Daoy (cell line): Measurements from ENCODE around the gene ANKH. TPM values are rescaled to one million over a fixed set of nuclear protein-coding genes. Genes with fewer than 3 reads are reported as not detected.

ENCODE experiments used
- DNase-seq: peaks from one replicate; pipeline ENCODE4 v3.0.0-alpha.2; 2015; ENCODE audit warnings: low read depth
- total RNA-seq: library from RNA; depleted of rRNA; stranded (reverse); fragments of >200 nt; shearing (Covaris generic); gene quantifications from 2 replicates; pipeline ENCODE4 v1.2.3, GENCODE V29; 2014

The ANKH gene
- total RNA-seq, 1 experiment from 2014 or later, result 27.2 TPM

DNA sequence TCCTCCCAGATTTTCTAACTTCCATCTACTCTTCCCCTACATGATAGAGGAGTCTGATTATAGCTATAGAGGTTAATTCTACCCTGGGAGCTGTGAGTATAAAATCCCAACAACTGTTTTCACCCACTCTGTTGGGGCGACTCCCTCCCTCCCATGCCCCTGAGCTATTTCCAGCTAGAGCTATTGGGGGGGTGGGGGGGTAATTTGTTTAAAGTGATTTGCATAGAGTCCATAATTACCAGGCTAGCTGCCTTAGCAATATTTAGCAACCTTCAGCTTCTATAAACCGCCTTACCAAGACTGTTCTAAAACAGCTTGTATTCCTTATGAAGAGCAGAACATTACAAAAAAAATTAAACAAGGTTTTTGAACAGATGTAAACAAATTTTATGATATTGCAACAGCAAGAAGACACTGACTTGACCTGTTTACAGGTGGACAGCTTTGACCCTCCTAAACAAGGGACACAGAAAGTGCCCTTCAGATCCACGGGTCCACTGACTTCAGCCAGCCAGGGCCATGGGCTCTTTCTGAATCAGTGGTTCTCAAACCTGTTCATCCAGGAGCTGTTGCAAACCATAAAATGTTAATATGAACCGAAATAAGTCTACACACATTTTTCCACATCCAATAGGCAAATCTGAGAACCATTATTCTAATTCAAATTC is 108.9 kb downstream of the ANKH start:
- DNase-seq, result no peak

DNA sequence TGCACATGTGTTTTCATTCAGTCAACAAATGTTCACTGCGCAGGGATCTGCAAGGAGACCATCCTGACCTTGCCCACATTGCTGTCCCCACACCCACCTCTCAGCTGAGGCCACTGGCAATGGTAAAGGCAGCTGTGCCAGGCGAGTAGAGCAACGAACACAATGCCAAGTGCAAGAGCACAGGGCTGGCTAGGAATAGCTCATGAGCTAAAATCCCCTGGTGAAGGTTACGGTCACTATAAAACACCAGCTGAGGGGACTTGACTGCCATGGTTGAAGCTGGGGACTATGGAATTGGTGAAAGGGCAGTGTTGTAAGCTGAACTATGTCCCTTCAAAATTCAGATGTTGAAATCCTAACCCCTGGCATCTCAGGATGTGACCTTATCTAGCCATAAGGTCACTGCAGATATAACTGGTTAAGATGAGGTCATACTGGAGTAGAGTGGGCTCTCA is 111.0 kb downstream of the ANKH start:
- no peak for DNase-seq

DNA sequence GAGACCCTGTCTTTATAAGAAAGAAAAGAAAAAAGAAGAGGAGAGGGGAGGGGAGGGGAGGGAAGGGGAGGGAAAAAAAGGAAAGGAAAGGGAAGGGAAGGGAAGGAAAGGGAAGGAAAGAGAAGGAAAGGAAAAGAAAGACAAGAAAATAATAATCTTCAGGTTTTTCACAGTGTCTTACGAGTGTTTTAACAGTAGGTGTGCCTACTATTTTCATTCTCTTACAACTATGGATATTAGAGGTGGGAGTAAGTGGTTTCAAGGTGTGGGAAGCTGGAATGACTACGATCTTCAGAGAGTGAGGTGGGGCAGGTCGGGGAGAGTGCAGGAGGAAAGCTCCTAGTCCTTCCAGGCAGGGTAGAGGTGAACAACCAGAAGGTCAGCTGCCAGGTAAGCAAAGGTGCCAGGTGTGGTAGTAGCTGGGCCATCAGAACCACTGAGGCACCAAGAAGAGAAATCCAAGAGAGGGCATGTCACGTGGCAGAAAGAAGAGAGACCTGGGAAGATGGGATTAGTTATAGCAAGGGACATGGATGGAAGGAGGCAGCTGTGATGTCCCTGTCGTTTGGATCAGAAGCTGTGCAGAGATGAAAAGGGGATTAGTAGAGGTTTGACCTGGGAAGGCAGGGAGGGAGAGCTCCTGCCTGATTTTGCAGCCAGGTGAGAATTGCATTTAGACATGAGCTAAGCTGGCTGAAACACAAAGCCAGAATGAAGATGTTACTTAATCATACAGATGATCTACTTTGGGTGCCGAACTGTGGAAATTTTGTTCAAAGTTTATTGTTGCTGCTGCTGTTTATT is 111.6 kb downstream of the ANKH start:
- no peak for DNase-seq

DNA sequence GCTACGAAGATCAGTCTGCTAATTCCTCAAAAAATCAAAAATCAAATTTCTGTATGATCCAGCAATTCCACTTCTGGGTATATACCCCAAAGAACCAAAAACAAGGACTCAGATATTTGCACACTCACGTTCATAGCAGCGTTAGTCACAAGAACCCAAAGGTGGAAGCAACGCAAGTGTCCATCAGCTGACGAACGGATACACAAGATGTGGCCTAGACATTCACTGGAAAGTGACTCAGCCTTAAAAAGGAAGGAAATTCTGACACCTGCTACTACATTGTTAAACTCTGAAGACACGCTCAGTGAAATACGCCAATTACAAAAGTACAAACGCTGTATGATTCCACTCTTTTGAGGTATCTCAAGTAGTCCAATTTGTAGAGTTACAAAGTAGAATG is 113.7 kb downstream of the ANKH start:
- DNase-seq, result no peak

DNA sequence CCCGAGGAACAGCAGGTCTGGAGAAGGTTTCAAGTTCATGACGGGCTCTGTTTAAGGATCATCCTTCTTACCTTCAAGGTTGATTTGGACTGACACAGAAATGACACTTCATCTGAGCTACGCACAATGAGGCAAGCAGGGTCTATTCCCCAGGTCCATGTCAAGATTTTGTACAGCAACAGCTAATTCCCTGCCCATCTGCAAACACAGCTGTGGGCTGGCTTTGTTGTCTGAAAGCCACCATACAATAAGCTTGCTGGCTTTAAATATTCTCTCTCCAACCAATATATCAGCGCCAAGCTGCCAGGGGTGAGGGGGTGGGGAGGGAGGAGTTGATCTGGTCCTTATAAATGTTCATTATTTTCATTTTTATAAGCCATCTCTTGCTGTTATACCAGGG is 115.1 kb downstream of the ANKH start:
- DNase-seq, result no peak

DNA sequence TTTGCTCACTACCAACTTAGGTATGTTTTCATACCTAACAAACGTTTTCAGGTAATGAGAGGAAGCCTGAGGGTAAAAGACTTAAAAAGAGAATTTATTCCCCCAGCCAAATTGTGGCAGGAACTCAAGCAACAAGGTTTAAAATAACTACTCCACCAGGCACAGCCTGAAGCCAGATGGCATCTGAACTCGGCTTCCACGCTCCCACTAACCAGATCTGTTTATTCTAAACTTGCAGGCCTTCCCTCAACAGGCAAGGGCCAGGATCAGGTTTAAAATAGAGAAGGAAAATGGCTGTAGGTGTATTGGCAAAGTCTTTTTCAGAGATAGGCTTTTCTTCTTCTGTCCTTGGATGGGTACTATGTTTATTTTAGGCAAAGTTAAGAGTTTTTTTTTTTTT is 117.6 kb downstream of the ANKH start:
- DNase-seq, result no peak

DNA sequence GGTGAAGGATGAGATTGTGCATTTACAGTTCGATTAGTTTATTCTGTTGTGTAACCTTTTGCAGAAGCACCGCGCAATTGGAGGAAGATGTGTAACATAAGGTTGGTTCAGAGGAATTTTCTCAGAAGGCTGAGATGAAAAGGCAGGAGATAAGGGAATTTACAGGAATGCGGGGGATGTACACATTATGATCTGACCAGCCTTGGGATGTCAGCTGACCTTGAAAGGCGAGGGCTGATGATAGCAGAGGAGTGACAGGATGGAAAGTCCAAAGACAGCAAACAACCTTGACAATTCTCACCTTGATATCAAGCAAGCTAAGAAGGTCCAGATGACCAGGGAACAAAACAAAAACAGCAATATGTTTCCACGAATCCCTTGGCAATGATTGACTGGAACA is 118.3 kb downstream of the ANKH start:
- no peak for DNase-seq

DNA sequence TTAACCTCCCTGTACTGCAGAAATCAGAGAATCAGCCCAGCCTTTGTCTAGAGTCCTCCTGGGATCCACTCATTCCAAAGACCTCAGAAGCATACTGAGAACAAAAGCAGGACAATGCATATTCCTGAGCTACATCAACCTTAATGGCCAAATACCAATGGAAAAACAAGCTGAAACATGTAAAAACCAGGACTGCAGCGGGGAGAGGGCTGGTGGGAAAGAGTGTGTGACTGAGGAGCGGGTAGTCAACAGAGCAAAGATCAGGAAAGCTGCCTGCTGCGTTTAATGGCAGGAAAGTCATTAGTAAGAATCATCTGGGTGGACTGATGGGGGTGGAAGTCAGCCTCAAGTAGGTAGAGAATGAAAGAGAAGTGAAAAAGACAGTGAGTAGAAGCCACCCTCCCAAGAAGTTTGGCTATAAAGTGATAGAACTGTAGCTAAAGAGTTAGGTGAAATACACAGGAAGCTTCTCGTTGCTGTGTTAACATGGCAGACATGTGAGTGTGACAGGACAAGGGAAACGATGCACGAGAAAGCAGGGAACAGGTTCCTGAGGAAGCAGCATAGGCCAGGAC is 119.0 kb downstream of the ANKH start:
- no peak for DNase-seq

DNA sequence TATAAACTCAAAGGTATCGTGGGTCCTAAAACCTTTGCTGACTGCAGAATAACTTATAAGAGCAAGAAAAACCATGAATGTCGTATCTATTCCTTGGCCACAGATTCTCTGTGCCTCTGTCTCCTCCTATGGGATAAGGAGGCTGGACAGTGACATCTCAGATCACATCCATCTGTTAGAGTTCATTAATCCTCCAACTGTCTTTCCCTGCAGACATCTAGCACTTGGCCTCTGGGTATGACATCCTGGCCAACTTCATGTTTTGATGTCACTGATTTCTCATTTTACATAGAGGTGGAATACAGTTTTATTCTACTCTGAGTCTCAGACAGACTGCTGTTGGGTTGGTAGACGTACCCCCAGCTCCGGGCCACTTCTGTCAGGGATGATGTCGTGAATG is 120.9 kb downstream of the ANKH start:
- DNase-seq, result no peak

DNA sequence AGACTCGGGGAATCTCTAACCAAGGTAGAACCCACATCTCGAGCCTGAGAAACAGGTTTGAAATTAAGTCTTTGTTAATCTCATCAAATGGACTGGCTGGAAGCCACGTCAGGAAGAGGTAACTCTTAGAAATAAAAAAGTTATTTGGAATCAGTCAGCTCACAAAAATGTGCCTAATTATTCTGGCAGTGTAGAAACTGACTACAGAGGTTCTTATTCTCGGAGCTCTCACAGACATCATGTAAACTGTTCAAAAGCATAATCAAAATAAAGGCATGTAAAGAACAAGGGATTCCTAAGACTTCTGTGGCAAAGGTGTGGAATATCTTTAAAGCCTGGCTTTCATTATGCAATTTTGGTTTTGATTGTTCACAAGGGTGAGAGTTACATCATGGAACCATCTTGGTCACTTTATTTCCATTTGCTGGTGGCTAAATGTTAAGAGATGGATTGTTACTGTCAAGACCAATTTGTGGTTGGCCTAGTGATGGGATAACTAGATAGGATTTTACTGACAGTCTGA is 121.9 kb downstream of the ANKH start:
- DNase-seq, result peak; percentile 44

DNA sequence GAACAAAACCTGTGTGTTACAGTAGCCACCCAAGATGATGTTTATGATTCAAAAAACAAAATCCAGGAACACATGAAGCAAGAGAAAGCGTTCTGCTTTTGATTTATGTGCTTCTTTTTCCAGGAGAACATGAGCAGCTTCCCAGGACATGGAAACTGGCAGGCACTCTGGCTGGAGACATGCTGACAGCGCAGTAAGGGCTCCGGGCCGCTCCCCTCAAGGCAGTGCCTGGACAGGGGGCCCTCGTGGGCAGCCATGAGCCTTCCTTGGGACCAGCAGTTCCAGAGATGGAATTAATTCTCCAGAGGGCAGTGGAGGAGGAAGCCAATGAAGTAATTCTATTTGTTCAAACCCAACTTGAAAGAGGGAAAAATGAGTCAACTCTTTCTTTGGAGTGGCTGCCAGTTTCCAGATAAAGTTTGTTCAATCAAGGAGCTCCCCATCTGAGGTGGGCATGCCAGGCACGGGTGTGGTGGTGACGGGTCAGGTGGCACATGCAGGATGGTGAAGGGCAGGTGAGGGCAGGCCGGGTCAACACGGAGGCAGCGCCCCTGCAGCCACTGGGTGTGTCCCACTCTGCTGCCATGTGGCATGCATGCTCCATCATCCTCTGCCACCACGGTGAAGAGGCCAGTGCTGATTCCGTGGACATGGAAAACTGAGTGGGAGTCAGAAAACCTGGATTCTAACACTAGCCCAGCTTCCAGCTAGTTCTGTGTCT is 123.2 kb downstream of the ANKH start:
- no peak for DNase-seq

DNA sequence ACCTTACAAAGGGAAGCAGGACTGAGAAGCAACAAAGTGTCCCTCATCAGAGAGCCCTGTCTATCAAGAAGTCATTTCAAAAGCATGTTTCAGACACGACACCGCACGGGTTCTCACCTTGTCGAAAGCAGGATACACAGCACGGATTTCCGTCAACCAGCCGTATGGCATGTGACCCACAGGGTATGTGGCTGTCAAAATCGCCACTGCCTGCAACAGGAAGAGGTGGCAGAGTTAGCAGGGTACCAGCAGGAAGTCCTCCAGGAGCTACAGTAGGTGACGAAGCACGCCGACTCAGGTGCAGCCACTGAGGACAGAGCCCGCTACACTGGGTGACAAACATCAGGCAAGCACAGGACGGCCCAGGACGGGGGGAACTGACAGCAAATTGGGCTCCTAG is 125.8 kb downstream of the ANKH start:
- no peak for DNase-seq

DNA sequence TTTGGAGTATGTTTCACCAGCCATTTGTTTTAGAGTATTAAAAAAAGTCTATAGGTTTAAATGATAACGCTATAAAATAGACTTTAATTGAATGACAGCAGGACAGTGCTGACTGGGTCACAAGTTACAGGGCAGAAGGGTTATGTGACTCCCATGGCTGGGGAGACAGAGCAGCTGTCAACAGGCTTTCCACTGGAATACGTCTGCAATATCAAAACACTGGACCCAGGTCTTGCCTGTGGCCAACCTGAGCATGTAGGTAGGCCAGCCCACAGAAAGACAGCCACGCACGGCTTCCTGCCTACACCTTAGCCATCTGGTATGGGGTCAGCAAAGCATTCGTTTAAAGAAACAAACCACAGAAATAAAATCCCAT is 126.4 kb downstream of the ANKH start:
- DNase-seq, result no peak

DNA sequence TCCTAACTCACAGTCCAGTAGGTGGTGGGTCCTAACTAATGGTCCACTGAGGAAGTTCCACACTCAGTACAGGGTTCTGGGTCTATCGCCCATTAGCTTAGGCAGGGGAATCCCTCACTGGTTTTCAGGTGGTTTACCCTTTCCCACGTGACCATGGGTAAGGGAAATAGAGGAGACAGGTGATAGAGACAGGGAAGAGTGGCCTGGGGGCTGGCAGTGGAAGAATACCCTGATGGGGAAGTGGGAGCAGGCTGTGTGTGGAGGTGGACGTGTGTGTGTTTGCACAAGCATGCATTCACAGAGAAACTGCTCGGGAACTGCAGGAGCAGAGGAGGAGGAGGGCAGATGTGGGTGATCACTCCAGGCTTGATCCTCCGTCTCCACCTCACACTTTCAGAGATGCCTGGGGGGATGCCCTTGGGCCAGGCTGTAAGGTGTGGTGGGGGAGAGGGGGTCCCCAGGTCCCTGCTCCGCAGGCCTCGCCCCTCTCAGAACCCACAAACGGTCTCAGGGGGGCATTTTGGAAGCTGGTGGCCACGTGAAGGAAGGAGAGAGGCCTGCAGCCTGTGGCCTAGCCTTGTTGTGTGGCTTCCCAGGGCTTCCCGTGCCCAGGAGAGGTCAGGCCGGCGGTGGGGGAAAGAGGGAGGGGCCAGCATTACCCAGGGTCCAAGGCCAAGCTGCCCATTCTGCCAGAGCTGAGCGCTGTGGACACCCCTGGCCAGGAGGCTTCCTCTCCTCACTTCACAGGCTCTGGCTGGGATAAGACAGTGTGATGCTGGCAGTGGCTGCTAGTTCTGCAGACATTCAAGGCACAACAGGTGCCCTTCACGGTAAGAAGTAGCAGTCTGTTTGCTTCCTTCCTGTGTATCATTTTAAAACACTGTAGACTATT is 127.0 kb downstream of the ANKH start:
- no peak for DNase-seq

DNA sequence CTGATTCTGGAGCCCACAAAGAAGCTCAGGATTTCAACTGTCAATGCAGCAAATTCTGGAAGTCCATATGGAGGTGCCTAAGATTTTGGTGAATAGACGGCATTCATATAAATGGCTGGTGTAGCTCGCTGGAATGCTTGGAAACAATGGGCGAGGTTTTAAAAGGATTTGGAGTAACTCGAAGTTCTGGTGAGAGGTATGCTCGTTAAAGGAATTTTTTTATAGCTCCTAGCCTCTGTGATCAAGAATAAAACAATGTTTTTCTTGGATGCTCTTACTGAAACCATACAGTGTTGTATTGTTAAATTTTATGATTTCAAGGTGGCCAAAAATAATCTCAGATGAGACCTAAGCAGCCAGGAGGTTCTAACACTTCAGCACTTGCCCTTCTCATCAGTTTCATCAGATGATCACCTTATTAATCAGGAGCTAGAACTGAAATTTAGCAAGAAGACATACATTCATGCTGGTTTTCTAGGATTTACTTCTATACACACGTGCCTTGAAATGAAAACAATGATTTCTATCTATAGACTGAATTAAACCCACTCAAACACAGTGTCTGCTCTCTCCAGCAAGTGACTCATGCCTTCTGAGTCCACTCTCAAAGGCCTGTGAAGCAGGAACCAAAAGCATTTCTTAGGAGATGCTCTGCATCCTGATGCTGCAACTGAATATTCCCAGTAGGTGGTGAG is 127.8 kb downstream of the ANKH start:
- DNase-seq, result no peak

DNA sequence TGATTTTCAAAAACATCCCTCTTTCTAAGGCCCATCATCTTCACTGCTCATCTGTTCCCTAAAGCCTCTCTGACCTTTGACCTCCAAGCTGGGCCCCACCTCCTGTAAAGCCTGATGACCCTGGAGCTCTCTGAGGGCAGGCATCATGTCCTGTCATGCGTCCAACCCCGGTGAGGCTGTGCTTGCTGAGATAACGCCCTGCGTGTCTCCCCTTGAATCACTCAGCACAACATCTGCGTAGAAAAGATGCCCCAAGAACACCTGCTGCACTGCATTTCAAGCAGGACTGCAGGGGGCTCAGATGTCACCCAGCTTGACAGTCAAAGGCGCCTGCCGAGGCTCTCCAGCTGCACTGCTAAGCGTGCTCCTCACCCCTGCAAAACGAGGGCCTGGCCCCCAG is 129.1 kb downstream of the ANKH start:
- DNase-seq, result no peak

DNA sequence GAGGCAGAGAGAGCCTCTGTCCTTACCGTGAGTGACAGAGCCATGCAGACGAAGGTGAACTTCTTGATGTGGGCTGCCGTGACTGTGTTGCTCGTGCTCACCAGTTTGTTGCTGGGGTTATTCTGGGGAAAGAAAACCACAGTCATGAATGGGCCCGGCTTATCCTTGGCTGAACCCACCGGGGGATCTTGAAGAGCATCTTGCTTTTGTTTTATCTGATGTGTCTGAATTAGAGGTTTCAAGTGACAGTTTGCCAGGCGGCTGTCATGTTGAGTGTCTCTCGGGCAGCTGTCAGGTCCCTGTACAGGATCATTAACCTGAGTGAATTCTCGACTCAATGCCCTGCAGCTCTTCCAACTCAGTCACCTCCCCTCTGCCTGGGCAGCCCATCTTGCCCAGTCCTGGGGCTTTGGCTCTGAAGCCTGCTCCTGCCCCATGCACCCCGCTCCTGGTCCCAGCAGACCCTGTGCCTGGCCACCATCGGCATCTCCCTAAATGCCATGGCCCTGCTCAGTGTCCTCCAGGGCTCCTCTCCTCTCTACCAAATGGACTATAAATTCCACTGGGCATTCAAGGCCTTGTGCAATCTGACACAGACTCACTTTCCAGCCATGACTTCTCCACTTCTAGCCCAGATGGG is 129.7 kb downstream of the ANKH start:
- DNase-seq, result no peak

DNA sequence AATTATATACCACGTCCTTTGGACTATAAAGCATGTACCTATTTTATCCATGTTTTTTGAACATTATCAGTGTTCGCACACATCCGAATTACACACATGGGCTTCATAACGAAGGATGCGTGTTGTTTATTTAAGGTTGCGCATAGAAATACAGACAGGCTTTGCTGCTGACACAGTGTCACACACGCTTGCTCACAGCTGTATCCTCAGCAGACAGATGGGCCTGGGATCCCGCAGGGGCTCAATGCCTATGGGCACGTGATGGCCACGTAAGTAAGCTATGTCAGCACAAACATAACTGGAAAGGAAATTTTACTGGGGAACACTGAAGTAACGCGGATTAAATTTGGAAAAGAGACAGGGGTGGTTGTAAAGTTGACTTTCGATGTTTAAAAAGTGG is 130.4 kb downstream of the ANKH start:
- DNase-seq, result no peak

DNA sequence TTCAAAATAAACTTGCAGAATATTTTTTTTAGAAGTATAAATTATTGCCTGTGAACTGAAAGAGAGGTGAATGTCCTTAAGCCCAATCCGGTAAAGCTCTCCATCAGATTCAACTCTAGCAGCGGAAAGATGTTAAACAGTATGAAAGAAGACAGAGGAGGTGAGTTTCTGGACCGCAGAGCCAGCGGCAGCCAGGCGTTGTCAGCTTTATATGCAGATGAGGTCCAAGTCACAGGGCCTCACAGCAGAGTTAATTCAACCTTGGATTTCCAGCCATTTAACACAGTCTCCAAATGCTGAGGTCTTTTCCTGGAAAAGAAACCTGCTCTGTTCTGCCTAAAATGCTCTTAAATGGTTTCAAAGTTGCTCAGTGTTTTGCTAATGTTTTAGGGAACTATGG is 131.6 kb downstream of the ANKH start:
- DNase-seq, result no peak

DNA sequence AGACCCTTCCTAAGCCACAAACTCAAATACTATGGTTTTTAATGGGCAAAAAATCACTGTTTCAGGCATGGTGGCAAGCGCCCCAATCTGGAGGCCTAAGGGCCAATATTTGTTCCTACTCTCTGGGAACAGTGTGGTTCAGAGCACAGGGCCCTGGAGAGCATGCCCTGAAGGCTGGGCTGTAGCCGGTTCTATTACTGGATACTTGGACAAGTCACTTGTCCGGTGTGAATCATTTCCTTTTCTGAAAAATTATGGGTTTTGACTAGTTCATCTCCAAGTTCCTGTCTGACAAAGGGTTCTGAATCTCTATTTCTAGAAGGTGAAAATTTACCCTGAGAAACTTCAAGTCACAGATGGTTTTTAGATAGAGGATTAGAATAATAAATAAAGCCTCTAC is 132.0 kb downstream of the ANKH start:
- peak; percentile 62 for DNase-seq
